ENCODE measurements around the gene TSTD2. TPM values are rescaled to one million over a fixed set of nuclear protein-coding genes. Genes with fewer than 3 reads are reported as not detected.

TSTD2 gene
- polyA plus RNA-seq, 1 donor from 2014 or later = 50.0 TPM

DNA sequence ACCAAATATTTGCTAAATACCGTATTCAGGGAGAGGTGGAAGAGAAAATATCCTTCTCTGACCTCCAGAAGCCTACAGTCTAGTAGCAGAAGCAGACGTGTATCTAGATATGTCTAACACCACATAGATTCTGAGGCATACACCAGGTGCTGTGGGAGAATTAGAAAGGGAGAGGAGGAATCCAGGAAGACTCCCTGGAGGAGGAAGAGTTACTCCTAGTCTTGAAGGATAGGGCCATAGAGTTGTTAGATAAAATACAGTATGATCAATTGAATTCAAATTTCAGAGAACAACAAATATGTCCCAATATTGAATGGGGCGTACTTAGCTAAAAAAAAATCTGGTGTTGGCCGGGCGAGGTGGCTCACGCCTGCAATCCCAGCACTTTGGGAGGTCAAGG lies 73.0 kb downstream of the TSTD2 start:
- Histone ChIP-seq H4K20me1 (ENCODE audit: insufficient read depth) (no peaks in the 10 kb centered on the region), H3K4me2 (ENCODE audit: low read length) (no peak overlapping the region), H3K36me3 (ENCODE audit: insufficient read depth, low read length) (no peaks in the 10 kb centered on the region), H2AFZ (ENCODE audit: low read depth, low read length) (no peak overlapping the region), H3K27me3 (ENCODE audit: insufficient read depth, low read depth, low read length) (no peaks in the 10 kb centered on the region), H3K9ac (ENCODE audit: low read length) (no peak overlapping the region), H3K9me3 (ENCODE audit: low read length) (no peaks in the 10 kb centered on the region), H3F3A (ENCODE audit: insufficient read depth, low read length, poor library complexity, severe bottlenecking) (no peaks in the 10 kb centered on the region), H3K4me3 (ENCODE audit: low read length) (no peak overlapping the region), H3K9me2 (ENCODE audit: insufficient read depth, low read length) (no peaks in the 10 kb centered on the region), H3K79me2 (replicated peaks; ENCODE audit: insufficient read depth, low read length) (no peaks in the 10 kb centered on the region), H3K27ac (ENCODE audit: low read length) (no peak overlapping the region)
- no peak for TF ChIP-seq POLR2AphosphoS5 (IDR thresholded peaks at IDR 0.05)
- no peak for TF ChIP-seq RAD21 (conservative IDR thresholded peaks at IDR 0.05)
- no peak for TF ChIP-seq TAF1 (IDR thresholded peaks at IDR 0.05; ENCODE audit: low read depth)
- no peak for TF ChIP-seq EP300 (conservative IDR thresholded peaks at IDR 0.05; ENCODE audit: poor library complexity, severe bottlenecking)
- TF ChIP-seq MXI1 (conservative IDR thresholded peaks at IDR 0.05; ENCODE audit: poor library complexity, severe bottlenecking) = no peak
- TF ChIP-seq, protein P1, sequence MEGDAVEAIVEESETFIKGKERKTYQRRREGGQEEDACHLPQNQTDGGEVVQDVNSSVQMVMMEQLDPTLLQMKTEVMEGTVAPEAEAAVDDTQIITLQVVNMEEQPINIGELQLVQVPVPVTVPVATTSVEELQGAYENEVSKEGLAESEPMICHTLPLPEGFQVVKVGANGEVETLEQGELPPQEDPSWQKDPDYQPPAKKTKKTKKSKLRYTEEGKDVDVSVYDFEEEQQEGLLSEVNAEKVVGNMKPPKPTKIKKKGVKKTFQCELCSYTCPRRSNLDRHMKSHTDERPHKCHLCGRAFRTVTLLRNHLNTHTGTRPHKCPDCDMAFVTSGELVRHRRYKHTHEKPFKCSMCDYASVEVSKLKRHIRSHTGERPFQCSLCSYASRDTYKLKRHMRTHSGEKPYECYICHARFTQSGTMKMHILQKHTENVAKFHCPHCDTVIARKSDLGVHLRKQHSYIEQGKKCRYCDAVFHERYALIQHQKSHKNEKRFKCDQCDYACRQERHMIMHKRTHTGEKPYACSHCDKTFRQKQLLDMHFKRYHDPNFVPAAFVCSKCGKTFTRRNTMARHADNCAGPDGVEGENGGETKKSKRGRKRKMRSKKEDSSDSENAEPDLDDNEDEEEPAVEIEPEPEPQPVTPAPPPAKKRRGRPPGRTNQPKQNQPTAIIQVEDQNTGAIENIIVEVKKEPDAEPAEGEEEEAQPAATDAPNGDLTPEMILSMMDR (IDR thresholded peaks at IDR 0.05; ENCODE audit: poor library complexity, severe bottlenecking) = no peak
- TF ChIP-seq SMC3 (conservative IDR thresholded peaks at IDR 0.05; ENCODE audit: poor library complexity) = no peak
- TF ChIP-seq, protein P2, sequence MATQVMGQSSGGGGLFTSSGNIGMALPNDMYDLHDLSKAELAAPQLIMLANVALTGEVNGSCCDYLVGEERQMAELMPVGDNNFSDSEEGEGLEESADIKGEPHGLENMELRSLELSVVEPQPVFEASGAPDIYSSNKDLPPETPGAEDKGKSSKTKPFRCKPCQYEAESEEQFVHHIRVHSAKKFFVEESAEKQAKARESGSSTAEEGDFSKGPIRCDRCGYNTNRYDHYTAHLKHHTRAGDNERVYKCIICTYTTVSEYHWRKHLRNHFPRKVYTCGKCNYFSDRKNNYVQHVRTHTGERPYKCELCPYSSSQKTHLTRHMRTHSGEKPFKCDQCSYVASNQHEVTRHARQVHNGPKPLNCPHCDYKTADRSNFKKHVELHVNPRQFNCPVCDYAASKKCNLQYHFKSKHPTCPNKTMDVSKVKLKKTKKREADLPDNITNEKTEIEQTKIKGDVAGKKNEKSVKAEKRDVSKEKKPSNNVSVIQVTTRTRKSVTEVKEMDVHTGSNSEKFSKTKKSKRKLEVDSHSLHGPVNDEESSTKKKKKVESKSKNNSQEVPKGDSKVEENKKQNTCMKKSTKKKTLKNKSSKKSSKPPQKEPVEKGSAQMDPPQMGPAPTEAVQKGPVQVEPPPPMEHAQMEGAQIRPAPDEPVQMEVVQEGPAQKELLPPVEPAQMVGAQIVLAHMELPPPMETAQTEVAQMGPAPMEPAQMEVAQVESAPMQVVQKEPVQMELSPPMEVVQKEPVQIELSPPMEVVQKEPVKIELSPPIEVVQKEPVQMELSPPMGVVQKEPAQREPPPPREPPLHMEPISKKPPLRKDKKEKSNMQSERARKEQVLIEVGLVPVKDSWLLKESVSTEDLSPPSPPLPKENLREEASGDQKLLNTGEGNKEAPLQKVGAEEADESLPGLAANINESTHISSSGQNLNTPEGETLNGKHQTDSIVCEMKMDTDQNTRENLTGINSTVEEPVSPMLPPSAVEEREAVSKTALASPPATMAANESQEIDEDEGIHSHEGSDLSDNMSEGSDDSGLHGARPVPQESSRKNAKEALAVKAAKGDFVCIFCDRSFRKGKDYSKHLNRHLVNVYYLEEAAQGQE (IDR thresholded peaks at IDR 0.05; ENCODE audit: borderline replicate concordance) = no peak
- TF ChIP-seq EZH2 (IDR thresholded peaks at IDR 0.05; ENCODE audit: borderline replicate concordance, insufficient read depth, low read length, poor library complexity, severe bottlenecking) = no peak

DNA sequence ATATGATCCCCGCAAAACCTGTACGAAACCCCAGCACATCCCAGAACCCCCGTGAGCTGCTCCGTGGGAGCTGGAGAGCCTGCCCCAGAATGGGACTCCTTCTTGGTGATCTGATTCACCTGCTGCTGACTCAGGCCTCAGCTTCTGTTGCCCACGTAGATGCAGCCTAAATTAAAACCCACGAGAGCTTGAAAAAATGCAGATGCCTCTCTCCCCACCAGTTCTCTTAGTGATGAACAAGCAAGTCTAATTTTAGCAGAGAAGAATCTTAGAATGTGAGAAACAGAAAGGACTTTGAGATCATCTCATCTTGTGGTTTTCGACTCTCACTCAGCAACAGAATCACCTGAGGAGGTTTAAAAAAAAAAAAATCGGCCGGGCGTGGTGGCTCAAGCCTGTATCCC lies 74.1 kb downstream of the TSTD2 start:
- Histone ChIP-seq H3K27ac (ENCODE audit: low read length) (no peak overlapping the region), H3K36me3 (ENCODE audit: insufficient read depth, low read length) (no peaks in the 10 kb centered on the region), H3K27me3 (ENCODE audit: insufficient read depth, low read depth, low read length) (no peaks in the 10 kb centered on the region), H3K9me2 (ENCODE audit: insufficient read depth, low read length) (no peaks in the 10 kb centered on the region), H3F3A (ENCODE audit: insufficient read depth, low read length, poor library complexity, severe bottlenecking) (no peaks in the 10 kb centered on the region), H3K9ac (ENCODE audit: low read length) (no peak overlapping the region), H4K20me1 (ENCODE audit: insufficient read depth) (no peaks in the 10 kb centered on the region), H2AFZ (ENCODE audit: low read depth, low read length) (no peak overlapping the region), H3K4me2 (ENCODE audit: low read length) (no peak overlapping the region), H3K4me3 (ENCODE audit: low read length) (no peak overlapping the region), H3K79me2 (replicated peaks; ENCODE audit: insufficient read depth, low read length) (no peaks in the 10 kb centered on the region), H3K9me3 (ENCODE audit: low read length) (no peaks in the 10 kb centered on the region)
- TF ChIP-seq EP300 (conservative IDR thresholded peaks at IDR 0.05; ENCODE audit: poor library complexity, severe bottlenecking) = no peak
- TF ChIP-seq, protein P1 (IDR thresholded peaks at IDR 0.05; ENCODE audit: poor library complexity, severe bottlenecking) = no peak
- TF ChIP-seq SMC3 (conservative IDR thresholded peaks at IDR 0.05; ENCODE audit: poor library complexity) = no peak
- no peak for TF ChIP-seq POLR2AphosphoS5 (IDR thresholded peaks at IDR 0.05)
- TF ChIP-seq EZH2 (IDR thresholded peaks at IDR 0.05; ENCODE audit: borderline replicate concordance, insufficient read depth, low read length, poor library complexity, severe bottlenecking) = no peak
- TF ChIP-seq, protein P2 (IDR thresholded peaks at IDR 0.05; ENCODE audit: borderline replicate concordance) = no peak
- no peak for TF ChIP-seq RAD21 (conservative IDR thresholded peaks at IDR 0.05)
- TF ChIP-seq MXI1 (conservative IDR thresholded peaks at IDR 0.05; ENCODE audit: poor library complexity, severe bottlenecking) = no peak
- no peak for TF ChIP-seq TAF1 (IDR thresholded peaks at IDR 0.05; ENCODE audit: low read depth)

All from neural cell (in vitro differentiated cells).